NCI-H2081 (cell line): ENCODE data around the gene ZNF432.
"Not testable (repeated sequence)": the region's sequence is repeated elsewhere in the genome, so short reads cannot be mapped to it uniquely, and the experiment has no call there.

Source experiments
- DNase-seq, 2 experiments: peaks; one replicate each; lab custom pipeline; 2025; lab: John Stamatoyannopoulos, UW

The ZNF432 gene

GRCh38 chr19:52048555-52049501 is at the start of gene ZNF432:
Gene ZNF432 (minus strand): TSS chr19:52048838. CDS start chr19:52046868, 1,970 bp downstream.
- DNase-seq, result peak; percentile 28 to 68

GRCh38 chr19:52096416-52096815 is 47.8 kb upstream of the ZNF432 start:
- DNase-seq, result not testable (repeated sequence)

GRCh38 chr19:52095172-52096014 is 46.8 kb upstream of the ZNF432 start, which contains the start of gene ZNF841:
Gene ZNF841 (minus strand): TSS chr19:52095765. CDS start chr19:52084801, 10,964 bp downstream.
- peak; percentile 87 to 91 for DNase-seq

- no peak for DNase-seq
Measured at GRCh38 chr19:52094526-52095130, 46.0 kb upstream of the ZNF432 start.

- no peak for DNase-seq
Measured at GRCh38 chr19:52086481-52086880, 37.8 kb upstream of the ZNF432 start.

- DNase-seq, result no peak
Measured at GRCh38 chr19:52070496-52070895, 21.9 kb upstream of the ZNF432 start.

- DNase-seq, result no peak
Measured at GRCh38 chr19:52069653-52070052, 21.0 kb upstream of the ZNF432 start.

- DNase-seq, result no peak
Measured at GRCh38 chr19:52066258-52066863, 17.7 kb upstream of the ZNF432 start.

GRCh38 chr19:52065399-52065798 is 16.8 kb upstream of the ZNF432 start:
- DNase-seq, result no peak

- DNase-seq, result not testable (repeated sequence)
Measured at GRCh38 chr19:52056480-52056879, 7.8 kb upstream of the ZNF432 start.

GRCh38 chr19:52051736-52052135 is 3.1 kb upstream of the ZNF432 start:
- not testable (repeated sequence) for DNase-seq

- DNase-seq, result no peak
Measured at GRCh38 chr19:52039169-52039568, 9.5 kb downstream of the ZNF432 start.

GRCh38 chr19:52034051-52034728 is 14.4 kb downstream of the ZNF432 start:
- no peak for DNase-seq

- DNase-seq, result no peak
Measured at GRCh38 chr19:52028780-52029123, 19.9 kb downstream of the ZNF432 start.

- peak; percentile 83 to 84 for DNase-seq
Measured at GRCh38 chr19:52028027-52028779, 20.4 kb downstream of the ZNF432 start, which contains the start of gene ZNF614. Gene ZNF614 (minus strand): TSS chr19:52028379. CDS start chr19:52025745, 2,634 bp downstream.

GRCh38 chr19:52026255-52026990 is 22.2 kb downstream of the ZNF432 start:
- not testable (repeated sequence) for DNase-seq

- DNase-seq, result not testable (repeated sequence)
Measured at GRCh38 chr19:52024478-52024877, 24.2 kb downstream of the ZNF432 start.

GRCh38 chr19:52022193-52022592 is 26.4 kb downstream of the ZNF432 start:
- DNase-seq, result no peak

GRCh38 chr19:52020506-52020905 is 28.1 kb downstream of the ZNF432 start:
- DNase-seq, result no peak

- no peak for DNase-seq
Measured at GRCh38 chr19:52010674-52011073, 38.0 kb downstream of the ZNF432 start.
